HepG2 (cell line): ENCODE measurements around the gene ARID1A. TPM values are rescaled to one million over a fixed set of nuclear protein-coding genes. Genes with fewer than 3 reads are reported as not detected.

Experiments
- CCDC6 ChIP-seq: sonication (generic); formaldehyde crosslinking; IDR thresholded peaks from 2 replicates; pipeline ENCODE4 v1.8.1; 2022; ENCODE audit warnings: mild to moderate bottlenecking, missing genetic modification reagents, moderate library complexity
- CREBL2 ChIP-seq: sonication (generic); formaldehyde crosslinking; IDR thresholded peaks from 2 replicates; pipeline ENCODE4 v1.8.1; 2023; ENCODE audit warnings: missing genetic modification reagents, mild to moderate bottlenecking, borderline replicate concordance
- DPF2 ChIP-seq: sonication (generic); formaldehyde crosslinking; IDR thresholded peaks from 2 replicates; pipeline ENCODE4 v1.4.0; 2020; ENCODE audit warnings: mild to moderate bottlenecking, low read depth, missing genetic modification reagents, borderline replicate concordance
- GABPB1 ChIP-seq: IDR thresholded peaks from 2 replicates; pipeline ENCODE4 v1.6.1; 2016; ENCODE audit warnings: mild to moderate bottlenecking, missing genetic modification reagents, moderate library complexity, missing compliant biosample characterization
- KAT2B ChIP-seq: fragments of 150-350 bp; IDR thresholded peaks from 2 replicates; pipeline ENCODE4 v1.6.1; 2014; ENCODE audit warnings: low read depth, low read length, borderline replicate concordance
- KDM6A ChIP-seq: IDR thresholded peaks from 2 replicates; pipeline ENCODE4 v1.6.1; 2016; ENCODE audit warnings: low read depth
- KLF12 ChIP-seq: sonication (generic); formaldehyde crosslinking; IDR thresholded peaks from 2 replicates; pipeline ENCODE4 v1.4.0; 2020; ENCODE audit warnings: missing genetic modification reagents, borderline replicate concordance
- LCORL ChIP-seq, 2 experiments: fragments of 450-650 bp in 1 of 2; sonication (generic) in 1 of 2; formaldehyde crosslinking in 1 of 2; IDR thresholded peaks; 2 replicates each; pipeline versions ENCODE4 v1.5.0 to v1.6.1; 2017 to 2020; ENCODE audit warnings: antibody characterized with exemption in 1 of 2, missing genetic modification reagents in 1 of 2
- MAFK ChIP-seq, 2 experiments: IDR thresholded peaks in 1 of 2; conservative IDR thresholded peaks in 1 of 2; 2 replicates each; pipeline ENCODE4 v1.6.1; 2011; ENCODE audit warnings: improper control_type of control experiment in 2 of 2, low read length in 2 of 2
- NR1H2 ChIP-seq: sonication (generic); formaldehyde crosslinking; IDR thresholded peaks from 2 replicates; pipeline ENCODE4 v1.8.1; 2022; ENCODE audit warnings: low read depth, missing genetic modification reagents, borderline replicate concordance
- ONECUT2 ChIP-seq: sonication (generic); formaldehyde crosslinking; IDR thresholded peaks from 2 replicates; pipeline ENCODE4 v1.4.0; 2020; ENCODE audit warnings: missing genetic modification reagents
- RXRA ChIP-seq: sonication (generic); formaldehyde crosslinking; IDR thresholded peaks from 2 replicates; pipeline ENCODE4 v1.5.1; 2020; ENCODE audit warnings: missing genetic modification reagents
- SIX1 ChIP-seq: sonication (generic); formaldehyde crosslinking; IDR thresholded peaks from 2 replicates; pipeline ENCODE4 v1.4.0; 2020; ENCODE audit warnings: missing genetic modification reagents, borderline replicate concordance
- SRY ChIP-seq: sonication (generic); formaldehyde crosslinking; IDR thresholded peaks from 2 replicates; pipeline ENCODE4 v1.8.0; 2022; ENCODE audit warnings: mild to moderate bottlenecking, missing genetic modification reagents
- THYN1 ChIP-seq: sonication (generic); formaldehyde crosslinking; IDR thresholded peaks from 2 replicates; pipeline ENCODE4 v1.8.1; 2023; ENCODE audit warnings: low read depth, mild to moderate bottlenecking, moderate library complexity, missing genetic modification reagents, borderline replicate concordance
- ZFP36L1 ChIP-seq: sonication (generic); formaldehyde crosslinking; IDR thresholded peaks from 2 replicates; pipeline ENCODE4 v1.8.0; 2022; ENCODE audit warnings: mild to moderate bottlenecking, missing genetic modification reagents, moderate library complexity
- ZFY ChIP-seq: sonication (generic); formaldehyde crosslinking; IDR thresholded peaks from 2 replicates; pipeline ENCODE4 v1.4.0; 2020; ENCODE audit warnings: missing genetic modification reagents
- ZFYVE20 ChIP-seq: sonication (generic); formaldehyde crosslinking; IDR thresholded peaks from 2 replicates; pipeline ENCODE4 v1.8.0; 2023; ENCODE audit warnings: low read depth, mild to moderate bottlenecking, moderate library complexity, missing genetic modification reagents, borderline replicate concordance
- ZNF260 ChIP-seq: sonication (generic); formaldehyde crosslinking; IDR thresholded peaks from 2 replicates; pipeline ENCODE4 v1.4.0; 2020; ENCODE audit warnings: missing genetic modification reagents, low read depth, mild to moderate bottlenecking, borderline replicate concordance
- ZNF275 ChIP-seq: sonication (generic); formaldehyde crosslinking; IDR thresholded peaks from 2 replicates; pipeline ENCODE4 v1.8.0; 2022; ENCODE audit warnings: missing genetic modification reagents, mild to moderate bottlenecking, inconsistent platforms, borderline replicate concordance
- ZNF333 ChIP-seq: sonication (generic); formaldehyde crosslinking; IDR thresholded peaks from 2 replicates; pipeline ENCODE4 v1.4.0; 2020; ENCODE audit warnings: mild to moderate bottlenecking, missing genetic modification reagents, borderline replicate concordance
- ZNF563 ChIP-seq: sonication (generic); formaldehyde crosslinking; IDR thresholded peaks from 2 replicates; pipeline ENCODE4 v1.8.0; 2022; ENCODE audit warnings: mild to moderate bottlenecking, moderate library complexity, missing genetic modification reagents
- ZNF670 ChIP-seq: sonication (generic); formaldehyde crosslinking; IDR thresholded peaks from 2 replicates; pipeline ENCODE4 v1.8.0; 2022; ENCODE audit warnings: mild to moderate bottlenecking, missing genetic modification reagents, borderline replicate concordance
- ZNF878 ChIP-seq: sonication (generic); formaldehyde crosslinking; IDR thresholded peaks from 2 replicates; pipeline ENCODE4 v1.8.1; 2023; ENCODE audit warnings: mild to moderate bottlenecking, missing genetic modification reagents, moderate library complexity
- polyA plus RNA-seq, 8 experiments: library from polyadenylated mRNA; depleted of rRNA in 3 of 8; stranded (reverse) in 7 of 8; unstranded in 1 of 8; fragments of >200 nt; fragmentation: Illumina TruSeq in 4 of 8; extraction: Trizol in 4 of 8; gene quantifications; 2 replicates each; pipeline versions ENCODE4 v1.2.1 to v1.2.3, GENCODE V29; 2011 to 2016; ENCODE audit warnings: low read depth in 4 of 8, missing spikeins in 1 of 8, mixed read lengths in 1 of 8; ENCODE audit not compliant: insufficient read depth in 1 of 8
- total RNA-seq, 5 experiments: library from RNA; depleted of rRNA; stranded (reverse); fragments of >200 nt; fragmentation: Illumina TruSeq; extraction: Trizol; gene quantifications; 2 replicates each; pipeline ENCODE4 v1.2.3, GENCODE V29; 2016; ENCODE audit warnings: low read depth in 1 of 5
- TF ChIP-seq, protein P1 (sequence below): sonication (generic); formaldehyde crosslinking; IDR thresholded peaks from 2 replicates; pipeline ENCODE4 v1.9.0; 2022; ENCODE audit warnings: low read depth, missing genetic modification reagents
- TF ChIP-seq, protein P2 (sequence below): sonication (generic); formaldehyde crosslinking; conservative IDR thresholded peaks from 2 replicates; pipeline ENCODE4 v1.8.0; 2022; ENCODE audit warnings: mild to moderate bottlenecking, moderate library complexity, missing genetic modification reagents

ARID1A gene
- total and polyA plus RNA-seq, 2 of the 13 experiments (the other 11 are each of a cell fraction or from before 2014, with no cell fraction given), result 11.9 to 15.9 TPM

GRCh38 chr1:26692211-26692792 is 3.5 kb upstream of the ARID1A start (continued):
- no peak for TF ChIP-seq ZNF260 (CRISPR knock-in tag)
- no peak for TF ChIP-seq ZNF275 (CRISPR knock-in tag)
- no peak; the same call in 1 of the 2 replicates for TF ChIP-seq ZFP36L1
- TF ChIP-seq KDM6A (CRISPR knock-in tag), result no peak
- TF ChIP-seq KLF12 (CRISPR knock-in tag), result no peak
- TF ChIP-seq GABPB1 (CRISPR knock-in tag), result no peak; the same call in 1 of the 2 replicates
- no peak for TF ChIP-seq ONECUT2 (CRISPR knock-in tag)
- no peak for TF ChIP-seq ZNF563 (CRISPR knock-in tag)
- no peak for TF ChIP-seq ZFY (CRISPR knock-in tag)
- TF ChIP-seq DPF2 (CRISPR knock-in tag), result no peak
- TF ChIP-seq ZFYVE20 (CRISPR knock-in tag), result no peak
- TF ChIP-seq MAFK (conservative IDR thresholded peaks at IDR 0.05 in 1 of 2, IDR thresholded peaks at IDR 0.05 in 1 of 2; ENCODE audit: low read length in 2 of 2), result no peak
- no peak for TF ChIP-seq ZNF333 (CRISPR knock-in tag)
- peak; percentile 37; the same call in 1 of the 2 replicates for TF ChIP-seq ZNF670 (CRISPR knock-in tag)
- TF ChIP-seq, protein P1, sequence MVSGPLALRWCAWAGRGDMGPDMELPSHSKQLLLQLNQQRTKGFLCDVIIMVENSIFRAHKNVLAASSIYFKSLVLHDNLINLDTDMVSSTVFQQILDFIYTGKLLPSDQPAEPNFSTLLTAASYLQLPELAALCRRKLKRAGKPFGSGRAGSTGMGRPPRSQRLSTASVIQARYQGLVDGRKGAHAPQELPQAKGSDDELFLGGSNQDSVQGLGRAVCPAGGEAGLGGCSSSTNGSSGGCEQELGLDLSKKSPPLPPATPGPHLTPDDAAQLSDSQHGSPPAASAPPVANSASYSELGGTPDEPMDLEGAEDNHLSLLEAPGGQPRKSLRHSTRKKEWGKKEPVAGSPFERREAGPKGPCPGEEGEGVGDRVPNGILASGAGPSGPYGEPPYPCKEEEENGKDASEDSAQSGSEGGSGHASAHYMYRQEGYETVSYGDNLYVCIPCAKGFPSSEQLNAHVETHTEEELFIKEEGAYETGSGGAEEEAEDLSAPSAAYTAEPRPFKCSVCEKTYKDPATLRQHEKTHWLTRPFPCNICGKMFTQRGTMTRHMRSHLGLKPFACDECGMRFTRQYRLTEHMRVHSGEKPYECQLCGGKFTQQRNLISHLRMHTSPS (CRISPR knock-in tag), result no peak
- no peak for TF ChIP-seq KAT2B
- TF ChIP-seq SRY (CRISPR knock-in tag), result peak; percentile 50; the same call in 1 of the 2 replicates
- no peak for TF ChIP-seq SIX1 (CRISPR knock-in tag)
- no peak for TF ChIP-seq THYN1 (CRISPR knock-in tag)
- TF ChIP-seq ZNF878 (CRISPR knock-in tag), result no peak; the same call in 1 of the 2 replicates
- no peak for TF ChIP-seq RXRA (CRISPR knock-in tag)
- peak; percentile 63; the same call in 1 of the 2 replicates for TF ChIP-seq CCDC6 (CRISPR knock-in tag)
- no peak for TF ChIP-seq LCORL (IDR thresholded peaks at IDR 0.05)
- TF ChIP-seq LCORL (CRISPR knock-in tag; IDR thresholded peaks at IDR 0.05), result no peak
- TF ChIP-seq CREBL2 (CRISPR knock-in tag), result no peak
- TF ChIP-seq, protein P2, sequence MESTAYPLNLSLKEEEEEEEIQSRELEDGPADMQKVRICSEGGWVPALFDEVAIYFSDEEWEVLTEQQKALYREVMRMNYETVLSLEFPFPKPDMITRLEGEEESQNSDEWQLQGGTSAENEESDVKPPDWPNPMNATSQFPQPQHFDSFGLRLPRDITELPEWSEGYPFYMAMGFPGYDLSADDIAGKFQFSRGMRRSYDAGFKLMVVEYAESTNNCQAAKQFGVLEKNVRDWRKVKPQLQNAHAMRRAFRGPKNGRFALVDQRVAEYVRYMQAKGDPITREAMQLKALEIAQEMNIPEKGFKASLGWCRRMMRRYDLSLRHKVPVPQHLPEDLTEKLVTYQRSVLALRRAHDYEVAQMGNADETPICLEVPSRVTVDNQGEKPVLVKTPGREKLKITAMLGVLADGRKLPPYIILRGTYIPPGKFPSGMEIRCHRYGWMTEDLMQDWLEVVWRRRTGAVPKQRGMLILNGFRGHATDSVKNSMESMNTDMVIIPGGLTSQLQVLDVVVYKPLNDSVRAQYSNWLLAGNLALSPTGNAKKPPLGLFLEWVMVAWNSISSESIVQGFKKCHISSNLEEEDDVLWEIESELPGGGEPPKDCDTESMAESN (CRISPR knock-in tag), result no peak
- no peak for TF ChIP-seq NR1H2
